GM18505 (cell line): ENCODE measurements around the gene ATXN2.
"Not testable (repeated sequence)": the region's sequence is repeated elsewhere in the genome, so short reads cannot be mapped to it uniquely, and the experiment has no call there.

ENCODE experiments used
- ATAC-seq: cut with Tn5 transposase; IDR thresholded peaks from one replicate; pipeline ENCODE4 v1.9.1; 2021; ENCODE audit not compliant: unreplicated experiment
- POLR2A ChIP-seq: IDR thresholded peaks from 4 replicates; pipeline ENCODE4 v1.6.1; 2011; ENCODE audit warnings: borderline replicate concordance; ENCODE audit not compliant: insufficient read depth, insufficient read length; ENCODE audit errors: extremely low read depth

The ATXN2 gene

DNA sequence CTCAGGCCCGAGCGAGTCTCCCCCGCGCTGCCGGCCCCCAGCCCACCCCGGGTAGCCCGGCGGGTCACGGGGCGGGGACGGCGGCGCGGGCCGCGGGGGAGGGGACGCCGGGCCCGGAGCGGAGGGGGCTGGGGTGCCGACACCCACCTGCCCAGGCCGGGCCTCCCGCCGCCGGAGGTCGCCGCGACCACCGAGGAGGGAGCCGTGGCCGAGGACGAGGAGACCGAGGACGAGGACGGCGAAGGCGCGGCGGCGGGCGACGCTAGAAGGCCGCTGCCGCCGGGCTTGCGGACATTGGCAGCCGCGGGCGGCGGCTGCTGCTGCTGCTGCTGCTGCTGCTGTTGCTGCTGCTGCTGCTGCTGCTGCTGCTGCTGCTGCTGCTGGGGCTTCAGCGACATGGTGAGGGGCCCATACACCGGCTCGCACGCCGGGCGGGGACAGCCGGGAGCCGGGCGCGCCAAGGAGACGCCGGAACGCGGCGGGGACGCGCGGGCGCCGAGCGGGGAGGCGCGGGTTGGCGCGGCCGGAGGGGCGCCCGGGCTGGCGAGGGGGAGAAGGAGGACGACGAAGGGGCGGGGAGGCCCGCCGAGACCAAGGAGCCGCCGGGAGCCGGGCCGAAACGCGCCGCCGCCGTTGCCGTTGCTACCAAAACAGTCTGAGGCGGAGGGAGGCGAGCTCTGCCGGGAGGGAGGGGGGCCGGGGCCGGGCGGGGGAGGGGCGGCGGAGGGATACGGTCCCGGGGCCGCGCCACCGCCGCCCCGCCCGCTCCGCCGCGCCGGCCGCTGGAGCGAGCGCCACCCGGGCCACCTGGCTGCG, at the start of gene ATXN2:
Gene ATXN2, minus strand, starts transcription at position 679 of the 816 bp plus-strand sequence. Its CDS starts 281 bp downstream, at position 398.
- ATAC-seq: peak; percentile 53
- TF ChIP-seq POLR2A: no peak

- ATAC-seq: no peak
- TF ChIP-seq POLR2A: no peak
Measured at GRCh38 chr12:111645433-111645832, 46.3 kb upstream of the ATXN2 start.

DNA sequence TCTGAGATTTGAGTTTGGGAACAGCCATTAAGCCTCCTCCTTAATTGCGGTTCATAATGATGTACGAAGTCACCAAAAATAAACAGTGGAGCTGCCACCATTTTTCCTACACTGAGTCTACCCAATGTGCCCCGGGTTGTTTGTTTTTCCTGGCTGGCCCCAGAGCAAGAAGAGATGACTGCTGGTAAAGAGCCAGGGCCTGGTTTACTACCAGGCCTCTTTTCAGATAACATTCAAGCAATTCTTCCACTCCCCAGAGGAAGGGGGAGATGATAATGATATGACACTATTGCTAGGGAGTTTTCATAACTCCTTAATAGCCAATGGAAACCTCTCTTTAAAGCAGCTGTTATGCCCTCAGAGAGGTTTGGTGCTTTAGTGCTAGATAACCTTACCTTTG, 44.3 kb upstream of the ATXN2 start:
- ATAC-seq: no peak
- TF ChIP-seq POLR2A: no peak

DNA sequence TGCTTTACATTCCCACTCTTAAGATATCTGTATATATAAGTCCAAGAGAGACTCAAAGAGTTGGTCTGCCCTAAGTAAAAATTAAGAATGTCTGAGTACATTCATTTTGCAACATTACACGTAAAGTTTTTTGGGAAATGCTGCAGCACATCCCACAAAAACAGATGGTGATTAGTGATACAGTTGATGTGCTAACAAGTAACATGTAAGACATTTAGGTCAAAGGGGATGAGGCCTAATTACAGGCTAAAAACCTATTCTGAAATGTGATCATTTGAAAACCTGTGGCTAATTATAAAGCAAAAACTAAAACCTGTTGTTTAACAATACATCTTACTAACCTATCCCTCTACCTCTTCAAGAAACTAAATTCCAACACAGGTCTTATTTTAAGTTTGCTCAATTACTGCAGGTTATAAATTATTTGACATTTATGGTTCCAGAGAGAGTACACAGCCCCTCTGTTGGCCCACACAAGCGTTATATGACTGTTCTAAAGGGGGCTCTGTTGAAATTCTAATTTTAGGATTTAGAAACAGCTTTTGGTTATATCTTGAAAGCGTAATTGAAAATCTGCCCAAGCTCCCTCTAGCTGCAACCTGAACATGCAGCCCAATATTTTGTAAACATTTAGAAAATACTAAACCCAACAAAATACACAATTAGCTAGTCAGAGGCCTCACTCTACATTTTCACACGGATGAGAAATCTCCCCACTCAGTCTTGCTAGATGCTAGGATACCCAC, 43.7 kb upstream of the ATXN2 start:
- TF ChIP-seq POLR2A: no peak

GRCh38 chr12:111640506-111640905, 41.4 kb upstream of the ATXN2 start:
- no peak for TF ChIP-seq POLR2A
- ATAC-seq: no peak

More for the DNA sequence above, 43.7 kb upstream of the ATXN2 start:
- ATAC-seq: no peak

DNA sequence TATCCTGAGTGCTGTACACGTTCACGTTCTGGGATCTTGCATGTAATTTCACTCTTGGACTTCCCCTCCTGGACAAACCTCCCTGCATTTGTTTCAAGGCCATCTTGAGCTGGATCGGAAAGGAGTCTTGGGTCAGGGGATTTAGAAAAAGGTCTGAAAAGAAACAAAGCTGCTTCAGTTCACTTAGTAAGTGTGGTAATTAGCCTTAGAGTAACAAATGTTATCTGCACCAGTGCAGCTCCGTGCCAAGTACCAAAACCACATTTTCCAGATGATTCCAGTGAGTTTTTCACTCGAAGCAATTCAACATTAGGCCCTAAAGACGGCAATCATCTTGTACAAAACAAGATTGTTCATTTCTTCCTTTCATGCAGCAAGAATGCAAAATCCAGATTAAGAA, 39.4 kb upstream of the ATXN2 start:
- no peak for TF ChIP-seq POLR2A
- no peak for ATAC-seq

DNA sequence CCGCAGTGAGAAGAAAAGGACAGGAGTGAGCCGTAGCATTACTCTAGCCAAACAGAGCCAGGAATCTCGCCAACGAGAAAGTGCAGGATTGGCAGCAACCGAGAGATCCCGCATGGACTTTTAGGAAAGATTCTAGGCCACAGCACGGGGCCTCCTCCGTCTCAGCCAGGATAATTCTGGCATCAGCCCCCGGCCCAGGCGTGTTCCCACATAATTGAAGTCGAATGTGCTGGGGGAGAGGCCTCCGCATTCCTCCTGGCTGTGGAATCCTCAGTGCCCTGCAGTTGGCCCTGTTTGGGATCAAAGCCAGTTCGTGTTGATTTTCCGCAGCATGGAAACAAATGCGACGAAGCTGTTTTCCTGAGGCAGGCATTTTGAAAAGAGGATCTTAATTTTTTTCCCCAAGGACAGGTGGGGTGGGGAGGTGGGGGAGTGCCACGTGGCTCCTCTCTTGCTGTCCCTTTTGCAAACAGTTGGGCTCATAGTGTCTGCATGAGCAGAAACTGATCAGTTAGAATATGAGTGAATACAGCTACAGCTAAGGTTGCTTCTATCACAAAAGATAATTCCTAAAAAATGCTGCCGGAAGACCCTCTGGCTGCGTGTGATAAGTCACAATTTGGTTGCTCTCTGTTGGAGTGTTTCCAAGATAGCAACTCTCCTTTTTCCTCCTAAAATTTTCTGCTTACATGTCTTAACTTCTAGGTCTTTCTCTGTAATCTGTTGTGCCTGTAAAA, 37.3 kb upstream of the ATXN2 start:
- no peak for TF ChIP-seq POLR2A
- no peak for ATAC-seq

- ATAC-seq: no peak
- no peak for TF ChIP-seq POLR2A
Measured at GRCh38 chr12:111635524-111635923, 36.4 kb upstream of the ATXN2 start.

- no peak for ATAC-seq
- no peak for TF ChIP-seq POLR2A
Measured at GRCh38 chr12:111628505-111629260, 29.6 kb upstream of the ATXN2 start.

DNA sequence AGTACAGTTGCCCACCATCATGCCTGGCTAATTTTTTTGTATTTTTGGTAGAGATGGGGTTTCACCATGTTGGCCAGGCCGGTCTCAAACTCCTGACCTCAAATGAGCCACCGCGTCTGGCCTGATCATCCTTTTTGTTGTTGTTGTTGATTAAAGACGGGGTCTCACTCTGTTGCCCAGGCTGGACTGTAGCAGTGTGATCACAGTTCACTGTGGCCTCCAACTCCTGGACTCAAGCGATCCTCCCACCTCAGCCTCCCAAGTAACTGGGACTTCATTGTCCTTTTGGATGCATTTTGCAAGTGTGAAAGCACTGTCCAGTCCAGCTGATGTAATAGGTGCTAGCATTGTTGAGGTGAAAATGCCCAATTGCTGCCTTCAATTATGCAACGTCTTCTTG, 27.1 kb upstream of the ATXN2 start:
- ATAC-seq: no peak
- TF ChIP-seq POLR2A: no peak

- no peak for ATAC-seq
- no peak for TF ChIP-seq POLR2A
Measured at GRCh38 chr12:111624540-111624939, 25.4 kb upstream of the ATXN2 start.

GRCh38 chr12:111617841-111618240, 18.7 kb upstream of the ATXN2 start:
- ATAC-seq: not testable (repeated sequence)

GRCh38 chr12:111616177-111616623, 17.1 kb upstream of the ATXN2 start:
- TF ChIP-seq POLR2A: no peak
- ATAC-seq: no peak
